RWPE1 (cell line): ENCODE measurements around the gene GLRX.
"Not testable (repeated sequence)": the region's sequence is repeated elsewhere in the genome, so short reads cannot be mapped to it uniquely, and the experiment has no call there.

Source experiments
- CTCF ChIA-PET: fragments of 350-600 bp; sonication (Branson Sonifier 250); formaldehyde crosslinking; extraction: SDS; loops from one replicate; lab custom pipeline; 2021; lab: Yijun Ruan, JAX
- POLR2A ChIA-PET: fragments of 400-600 bp; formaldehyde crosslinking; extraction: SDS; loops from one replicate; lab custom pipeline; 2020; ENCODE audit warnings: antibody characterized with exemption; ENCODE audit not compliant: low non-redundant PET; lab: Yijun Ruan, JAX
- DNase-seq: peaks from one replicate; pipeline ENCODE4 v3.0.0; 2012; ENCODE audit warnings: low spot score
- H3K27ac ChIP-seq: fragments of 450-650 bp; 2 replicates; pipeline ENCODE4 v1.5.1; 2017
- TF ChIP-seq, protein P1 (sequence below): fragments of 450-650 bp; conservative IDR thresholded peaks from 2 replicates; pipeline ENCODE4 v1.5.1; 2017; ENCODE audit warnings: low read depth, mild to moderate bottlenecking

GLRX gene

DNA sequence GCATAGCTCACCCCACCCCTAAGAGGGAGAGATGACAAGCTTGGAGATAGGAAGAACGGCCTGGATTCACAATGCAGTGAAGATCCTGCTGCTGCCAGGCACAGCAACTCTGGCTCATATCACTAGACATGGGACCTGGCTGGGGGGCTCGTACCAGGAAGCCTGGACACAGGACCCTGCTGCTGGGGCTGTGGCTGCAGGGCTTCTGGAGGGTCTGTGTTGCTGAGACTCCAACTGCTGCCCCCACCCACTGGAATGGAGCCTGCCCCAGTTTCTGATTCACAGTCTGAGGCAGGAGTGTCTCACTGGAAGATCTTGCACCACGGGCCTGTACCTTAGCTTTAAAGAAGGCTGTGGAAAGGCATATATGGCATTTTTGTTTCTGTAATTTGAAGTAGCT, 31.0 kb upstream of the GLRX start:
- CTCF ChIA-PET, result interaction anchor here (0.6 to 2.7 kb wide), 3 partner anchors 73 to 189 kb away, joined by 4 to 16 read pairs (median 5); partner anchors contain the start of gene ELL2
- DNase-seq, result no peak
- TF ChIP-seq, protein P1, sequence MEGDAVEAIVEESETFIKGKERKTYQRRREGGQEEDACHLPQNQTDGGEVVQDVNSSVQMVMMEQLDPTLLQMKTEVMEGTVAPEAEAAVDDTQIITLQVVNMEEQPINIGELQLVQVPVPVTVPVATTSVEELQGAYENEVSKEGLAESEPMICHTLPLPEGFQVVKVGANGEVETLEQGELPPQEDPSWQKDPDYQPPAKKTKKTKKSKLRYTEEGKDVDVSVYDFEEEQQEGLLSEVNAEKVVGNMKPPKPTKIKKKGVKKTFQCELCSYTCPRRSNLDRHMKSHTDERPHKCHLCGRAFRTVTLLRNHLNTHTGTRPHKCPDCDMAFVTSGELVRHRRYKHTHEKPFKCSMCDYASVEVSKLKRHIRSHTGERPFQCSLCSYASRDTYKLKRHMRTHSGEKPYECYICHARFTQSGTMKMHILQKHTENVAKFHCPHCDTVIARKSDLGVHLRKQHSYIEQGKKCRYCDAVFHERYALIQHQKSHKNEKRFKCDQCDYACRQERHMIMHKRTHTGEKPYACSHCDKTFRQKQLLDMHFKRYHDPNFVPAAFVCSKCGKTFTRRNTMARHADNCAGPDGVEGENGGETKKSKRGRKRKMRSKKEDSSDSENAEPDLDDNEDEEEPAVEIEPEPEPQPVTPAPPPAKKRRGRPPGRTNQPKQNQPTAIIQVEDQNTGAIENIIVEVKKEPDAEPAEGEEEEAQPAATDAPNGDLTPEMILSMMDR, result no peak
- POLR2A ChIA-PET, result no interaction called here
- H3K27ac ChIP-seq, result no peak overlapping the region

DNA sequence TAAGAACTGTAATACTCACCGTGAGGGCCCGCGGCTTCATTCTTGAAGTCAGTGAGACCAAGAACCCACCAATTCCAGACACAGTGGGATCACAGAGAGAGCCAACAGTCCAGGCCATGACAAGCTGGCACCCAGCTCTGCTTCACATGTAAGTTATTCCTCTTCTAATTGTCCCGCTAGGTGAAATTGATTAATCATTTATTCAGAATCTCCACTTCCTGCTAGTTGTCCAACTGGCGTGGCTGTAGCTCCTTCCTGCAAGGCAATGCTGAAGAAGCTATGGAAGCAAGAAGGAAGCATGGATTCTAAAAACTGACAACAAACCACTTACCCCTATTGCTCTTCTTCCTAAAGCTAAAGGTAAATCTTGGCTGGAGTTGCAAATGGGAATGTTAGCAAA, 30.0 kb upstream of the GLRX start:
- H3K27ac ChIP-seq, result no peak overlapping the region
- POLR2A ChIA-PET, result no interaction called here
- CTCF ChIA-PET, result interaction anchor here (1.6 to 2.7 kb wide), 2 partner anchors 72 to 188 kb away, joined by 5 to 16 read pairs; no protein-coding TSS in a partner anchor
- TF ChIP-seq, protein P1, result no peak
- DNase-seq, result no peak

DNA sequence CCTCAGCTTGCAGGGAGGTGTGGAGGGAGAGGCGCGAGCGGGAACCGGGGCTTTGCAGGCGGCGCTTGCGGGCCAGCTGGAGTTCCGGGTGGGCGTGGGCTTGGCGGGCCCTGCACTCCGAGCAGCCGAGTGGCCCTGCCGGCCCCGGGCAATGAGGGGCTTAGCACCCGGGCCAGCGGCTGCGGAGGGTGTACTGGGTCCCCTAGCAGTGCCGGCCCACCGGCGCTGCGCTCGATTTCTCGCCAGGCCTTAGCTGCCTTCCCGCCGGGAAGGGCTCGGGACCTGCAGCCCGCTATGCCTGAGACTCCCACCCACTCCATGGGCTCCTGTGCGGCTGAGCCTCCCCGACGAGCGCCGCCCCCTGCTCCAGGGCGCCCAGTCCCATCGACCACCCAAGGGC, 28.6 kb upstream of the GLRX start:
- POLR2A ChIA-PET, result not testable (repeated sequence)

DNA sequence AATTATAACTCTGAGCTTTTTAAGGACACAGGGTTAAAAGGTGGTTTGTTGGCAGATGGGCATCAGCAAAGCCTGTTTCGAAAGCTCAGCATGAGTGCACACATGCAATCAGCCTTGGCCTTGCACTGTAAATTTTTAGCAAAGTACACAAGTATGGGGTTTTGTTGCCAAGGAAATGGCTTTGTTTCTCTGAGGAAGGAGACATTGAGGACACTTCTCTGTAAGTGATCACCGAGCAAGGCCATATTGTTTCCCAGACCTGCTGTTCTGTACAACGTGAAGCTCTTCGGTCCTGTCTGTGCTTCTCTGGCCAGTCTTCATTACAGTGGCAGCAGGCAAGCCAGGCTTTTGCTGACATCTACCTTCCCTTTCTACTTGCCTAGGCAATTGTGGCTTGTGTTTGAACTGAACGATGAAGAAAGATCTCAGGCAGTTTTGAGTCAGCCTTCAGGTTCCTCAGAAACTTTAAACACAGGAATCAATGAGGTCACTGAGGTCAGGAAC, 27.9 kb upstream of the GLRX start:
- no peak for DNase-seq
- H3K27ac ChIP-seq, result no peak overlapping the region
- TF ChIP-seq, protein P1, result no peak
- ChIA-PET CTCF (interaction anchor here (0.7 to 4.4 kb wide), 5 partner anchors 19 to 138 kb away, joined by 3 to 36 read pairs (median 4); no protein-coding TSS in a partner anchor), POLR2A (no interaction called here)

More for the DNA sequence above, 28.6 kb upstream of the GLRX start:
- CTCF ChIA-PET, result interaction anchor here (4.4 kb wide), 1 partner anchor 70 kb away, joined by 36 read pairs; no protein-coding TSS in a partner anchor
- H3K27ac ChIP-seq, DNase-seq: not testable (repeated sequence)

DNA sequence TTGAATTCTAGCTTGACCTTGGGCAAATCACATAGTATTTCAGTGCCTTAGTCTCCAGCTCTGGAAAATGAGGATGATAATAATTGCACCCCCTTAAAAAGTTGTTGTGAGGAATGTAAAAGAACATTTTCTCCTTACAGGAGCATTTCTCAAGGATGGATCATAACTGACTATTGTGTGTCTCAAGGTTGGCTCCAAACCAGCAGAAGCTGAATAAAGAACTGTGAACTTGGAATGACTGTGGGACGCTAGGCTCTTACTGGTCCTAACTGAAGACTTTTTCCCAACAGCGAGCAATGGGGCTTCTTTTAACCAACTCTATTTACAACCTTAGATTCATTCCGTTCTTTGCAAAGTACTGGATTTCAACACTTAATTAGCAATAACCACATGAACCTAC, 26.2 kb upstream of the GLRX start:
- POLR2A ChIA-PET, result no interaction called here
- TF ChIP-seq, protein P1, result no peak
- DNase-seq, result no peak
- no peak overlapping the region for H3K27ac ChIP-seq
- CTCF ChIA-PET, result interaction anchor here (0.6 to 4.4 kb wide), 8 partner anchors 11 to 750 kb away, joined by 3 to 36 read pairs (median 4); partner anchors contain the start of gene ELL2

DNA sequence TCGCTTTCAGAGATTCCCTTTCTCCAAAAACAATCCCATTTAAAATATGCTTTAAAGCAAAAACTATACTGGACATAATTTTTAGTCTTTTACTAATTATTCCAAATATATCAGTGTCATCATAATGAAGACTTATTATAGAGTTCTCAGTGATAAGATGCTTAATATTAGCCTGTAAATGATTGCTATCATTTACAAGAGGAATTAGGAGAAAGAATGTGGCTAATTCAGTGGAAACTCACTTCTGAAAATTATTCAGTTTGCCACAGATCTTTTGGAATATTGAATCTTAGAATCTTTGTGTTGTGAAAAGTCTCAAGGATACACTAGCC, 24.7 kb upstream of the GLRX start:
- POLR2A ChIA-PET, result no interaction called here
- CTCF ChIA-PET, result interaction anchor here (0.7 to 4.4 kb wide), 9 partner anchors 10 to 771 kb away, joined by 3 to 36 read pairs (median 3); partner anchors contain the start of genes ARSK, RFESD and SKIC3
- DNase-seq, result no peak
- H3K27ac ChIP-seq, result no peak overlapping the region
- TF ChIP-seq, protein P1, result peak; percentile 61
